ENCODE measurements around the gene H6PD. TPM values are rescaled to one million over a fixed set of nuclear protein-coding genes. Genes with fewer than 3 reads are reported as not detected.

Gene H6PD
- total and polyA plus RNA-seq, 9 of the 15 experiments (the other 6 are each of a cell fraction or from before 2014, with no cell fraction given) = 0.04 to 2.5 (median 0.95) TPM

- FAIRE-seq (no peak), ATAC-seq (no peak; the same call in 2 of the 3 replicates), DNase-seq (ENCODE audit: extremely low read depth in 1 of 4, low spot score in 3 of 4) (no peak)
- Histone ChIP-seq H2AFZ (ENCODE audit: low read depth, low read length) (no peak overlapping the region), H4K20me1 (replicated peaks; ENCODE audit: control insufficient read depth, insufficient read depth, low read length) (0 out of 2 replicates have a peak, but pooled peaks cover 4% of the 10 kb centered on the region), H3K9me1 (ENCODE audit: control insufficient read depth, insufficient read depth, low read length) (no peaks in the 10 kb centered on the region), H3K27me3 (ENCODE audit: control insufficient read depth in 2 of 2, insufficient read depth in 2 of 2, low read length in 2 of 2) (peaks cover 9 to 47% of the 10 kb centered on the region in 2 experiments; a peak in 4 of 5 replicates), H3K27ac (ENCODE audit: extremely low read depth, low read depth, low read length) (no peak overlapping the region), H3K79me2 (ENCODE audit: control insufficient read depth, insufficient read depth, low read length) (no peaks in the 10 kb centered on the region), H3K4me3 (no peak overlapping the region), H3K4me2 (ENCODE audit: insufficient read depth, low read length) (no peak overlapping the region), H3K9me3 (replicated peaks; ENCODE audit: control insufficient read depth, insufficient read depth, low read depth, low read length) (peaks cover 3% of the 10 kb centered on the region; the same call in 1 of the 2 replicates), H3K9ac (ENCODE audit: insufficient read depth in 1 of 2, low read depth in 2 of 2, low read length in 2 of 2) (no peak overlapping the region), H3K4me1 (replicated peaks in 1 of 2; ENCODE audit: control insufficient read depth in 2 of 2, insufficient read depth in 2 of 2, low read length in 2 of 2) (peaks cover 0 to 9% of the 10 kb centered on the region in 2 experiments; a peak in 3 of 5 replicates), H3K36me3 (ENCODE audit: control insufficient read depth, insufficient read depth, low read length) (no peaks in the 10 kb centered on the region)
- in situ Hi-C loops (cut with MboI) = loop anchor here (10.0 kb wide), 1 partner anchor 174 kb away; no protein-coding TSS in a partner anchor
- WGBS (ENCODE audit: insufficient coverage, low coverage, missing lambda C conversion rate) = 11% methylated on average over 19 of the region's 19 CpGs
- ChIA-PET POLR2A (interaction anchor here (0.6 to 2.4 kb wide), 6 partner anchors 11 to 630 kb away, joined by 3 to 7 read pairs (median 4); no protein-coding TSS in a partner anchor), CTCF (ENCODE audit: low intra/inter-chr PET ratio) (no interaction called here)
- TF ChIP-seq SMC3 (conservative IDR thresholded peaks at IDR 0.05; ENCODE audit: insufficient read depth, low read depth, low read length) (no peak), CEBPB (tag; IDR thresholded peaks at IDR 0.05) (peak; percentile 68), BCOR (IDR thresholded peaks at IDR 0.05) (no peak), ZNF589 (CRISPR knock-in tag; IDR thresholded peaks at IDR 0.05; ENCODE audit: low read depth) (no peak), CEBPG (CRISPR knock-in tag; IDR thresholded peaks at IDR 0.05) (no peak), CEBPG (tag; conservative IDR thresholded peaks at IDR 0.05 in 1 of 2, IDR thresholded peaks at IDR 0.05 in 1 of 2) (peak in 1 of 2 experiments; percentile 64; a peak in 2 of 4 replicates), ZNF280A (IDR thresholded peaks at IDR 0.05; ENCODE audit: low read depth, partially characterized antibody) (no peak)
- intact Hi-C loops (cut with micrococcal nuclease) = loop anchor here (10.0 kb wide), 1 partner anchor 304 kb away; the partner anchor contains the start of gene TMEM201
- no TSS peak for BruUV-seq (replicated peaks)
These were observed 46.7 kb downstream of the H6PD start for GRCh38 chr1:9281071-9281827.
